ENCODE results near the gene ALDH1A1. TPM values are rescaled to one million over a fixed set of nuclear protein-coding genes. Genes with fewer than 3 reads are reported as not detected.

ALDH1A1 gene
- total RNA-seq, 1 experiment from 2014 or later, result 1.9 TPM

DNA sequence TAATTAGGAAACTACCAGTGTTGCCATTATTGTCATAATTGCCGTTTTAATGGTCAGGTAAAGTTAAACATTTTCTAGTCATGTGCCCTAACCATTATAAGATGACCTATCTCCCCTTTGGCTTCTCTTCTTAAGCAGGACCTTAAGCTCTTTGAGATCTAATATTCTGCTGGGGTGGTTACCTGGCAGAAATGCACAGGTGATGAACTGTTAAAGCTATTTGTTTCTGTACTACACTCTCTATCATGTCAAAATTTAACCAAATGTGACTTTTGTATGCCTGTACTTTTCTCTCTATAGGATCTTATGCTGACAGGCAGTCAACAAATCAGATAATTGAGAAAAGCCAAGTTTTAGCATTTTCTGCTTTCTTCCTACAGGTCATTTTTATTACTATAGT lies 23.3 kb downstream of the ALDH1A1 start:
- CTCF ChIA-PET, result interaction anchor here (2.1 to 2.5 kb wide), 2 partner anchors 73 to 85 kb away, joined by 6 to 15 read pairs; no protein-coding TSS in a partner anchor
- TF ChIP-seq ZNF219 (CRISPR knock-in tag; IDR thresholded peaks at IDR 0.05; ENCODE audit: borderline replicate concordance), result no peak
- no peak for TF ChIP-seq FOXP1 (CRISPR knock-in tag; IDR thresholded peaks at IDR 0.05; ENCODE audit: borderline replicate concordance)
- TF ChIP-seq, protein P1, sequence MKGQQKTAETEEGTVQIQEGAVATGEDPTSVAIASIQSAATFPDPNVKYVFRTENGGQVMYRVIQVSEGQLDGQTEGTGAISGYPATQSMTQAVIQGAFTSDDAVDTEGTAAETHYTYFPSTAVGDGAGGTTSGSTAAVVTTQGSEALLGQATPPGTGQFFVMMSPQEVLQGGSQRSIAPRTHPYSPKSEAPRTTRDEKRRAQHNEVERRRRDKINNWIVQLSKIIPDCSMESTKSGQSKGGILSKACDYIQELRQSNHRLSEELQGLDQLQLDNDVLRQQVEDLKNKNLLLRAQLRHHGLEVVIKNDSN (CRISPR knock-in tag; IDR thresholded peaks at IDR 0.05), result no peak
- TF ChIP-seq NFE2L1 (CRISPR knock-in tag; IDR thresholded peaks at IDR 0.05), result no peak
- no peak for TF ChIP-seq MXD4 (CRISPR knock-in tag; IDR thresholded peaks at IDR 0.05; ENCODE audit: borderline replicate concordance)
- no peak for TF ChIP-seq PRRX2 (CRISPR knock-in tag; IDR thresholded peaks at IDR 0.05)
- no peak for TF ChIP-seq FOXK1 (CRISPR knock-in tag; IDR thresholded peaks at IDR 0.05)
- no peak for TF ChIP-seq ETV6 (CRISPR knock-in tag; IDR thresholded peaks at IDR 0.05)
- TF ChIP-seq CREB1 (CRISPR knock-in tag; IDR thresholded peaks at IDR 0.05), result no peak
- no peak for TF ChIP-seq ZNF263 (CRISPR knock-in tag; IDR thresholded peaks at IDR 0.05; ENCODE audit: low read depth)
- TF ChIP-seq, protein P2, sequence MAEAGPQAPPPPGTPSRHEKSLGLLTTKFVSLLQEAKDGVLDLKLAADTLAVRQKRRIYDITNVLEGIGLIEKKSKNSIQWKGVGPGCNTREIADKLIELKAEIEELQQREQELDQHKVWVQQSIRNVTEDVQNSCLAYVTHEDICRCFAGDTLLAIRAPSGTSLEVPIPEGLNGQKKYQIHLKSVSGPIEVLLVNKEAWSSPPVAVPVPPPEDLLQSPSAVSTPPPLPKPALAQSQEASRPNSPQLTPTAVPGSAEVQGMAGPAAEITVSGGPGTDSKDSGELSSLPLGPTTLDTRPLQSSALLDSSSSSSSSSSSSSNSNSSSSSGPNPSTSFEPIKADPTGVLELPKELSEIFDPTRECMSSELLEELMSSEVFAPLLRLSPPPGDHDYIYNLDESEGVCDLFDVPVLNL (CRISPR knock-in tag; IDR thresholded peaks at IDR 0.05; ENCODE audit: borderline replicate concordance, low read depth), result no peak
- TF ChIP-seq NR3C1 (CRISPR knock-in tag; conservative IDR thresholded peaks at IDR 0.05; ENCODE audit: low read depth), result no peak
- TF ChIP-seq, protein P3, sequence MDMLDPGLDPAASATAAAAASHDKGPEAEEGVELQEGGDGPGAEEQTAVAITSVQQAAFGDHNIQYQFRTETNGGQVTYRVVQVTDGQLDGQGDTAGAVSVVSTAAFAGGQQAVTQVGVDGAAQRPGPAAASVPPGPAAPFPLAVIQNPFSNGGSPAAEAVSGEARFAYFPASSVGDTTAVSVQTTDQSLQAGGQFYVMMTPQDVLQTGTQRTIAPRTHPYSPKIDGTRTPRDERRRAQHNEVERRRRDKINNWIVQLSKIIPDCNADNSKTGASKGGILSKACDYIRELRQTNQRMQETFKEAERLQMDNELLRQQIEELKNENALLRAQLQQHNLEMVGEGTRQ (CRISPR knock-in tag; IDR thresholded peaks at IDR 0.05), result no peak
- no peak for TF ChIP-seq NFATC4 (CRISPR knock-in tag; IDR thresholded peaks at IDR 0.05)
- TF ChIP-seq, protein P4, sequence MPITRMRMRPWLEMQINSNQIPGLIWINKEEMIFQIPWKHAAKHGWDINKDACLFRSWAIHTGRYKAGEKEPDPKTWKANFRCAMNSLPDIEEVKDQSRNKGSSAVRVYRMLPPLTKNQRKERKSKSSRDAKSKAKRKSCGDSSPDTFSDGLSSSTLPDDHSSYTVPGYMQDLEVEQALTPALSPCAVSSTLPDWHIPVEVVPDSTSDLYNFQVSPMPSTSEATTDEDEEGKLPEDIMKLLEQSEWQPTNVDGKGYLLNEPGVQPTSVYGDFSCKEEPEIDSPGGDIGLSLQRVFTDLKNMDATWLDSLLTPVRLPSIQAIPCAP (CRISPR knock-in tag; IDR thresholded peaks at IDR 0.05), result no peak
- TF ChIP-seq, protein P5, sequence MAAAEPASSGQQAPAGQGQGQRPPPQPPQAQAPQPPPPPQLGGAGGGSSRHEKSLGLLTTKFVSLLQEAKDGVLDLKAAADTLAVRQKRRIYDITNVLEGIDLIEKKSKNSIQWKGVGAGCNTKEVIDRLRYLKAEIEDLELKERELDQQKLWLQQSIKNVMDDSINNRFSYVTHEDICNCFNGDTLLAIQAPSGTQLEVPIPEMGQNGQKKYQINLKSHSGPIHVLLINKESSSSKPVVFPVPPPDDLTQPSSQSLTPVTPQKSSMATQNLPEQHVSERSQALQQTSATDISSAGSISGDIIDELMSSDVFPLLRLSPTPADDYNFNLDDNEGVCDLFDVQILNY (CRISPR knock-in tag; IDR thresholded peaks at IDR 0.05), result no peak
- DNase-seq (ENCODE audit: low spot score) (no peak), ATAC-seq (no peak)
- no peak overlapping the region for H3K27ac Mint-ChIP-seq
- POLR2A ChIA-PET, result no interaction called here
- H3K4me1 Mint-ChIP-seq, result peaks cover 4% of the 10 kb centered on the region; the same call in 1 of the 2 replicates
- no peaks in the 10 kb centered on the region for H3K9me3 Mint-ChIP-seq
- H3K36me3 Mint-ChIP-seq, result no peaks in the 10 kb centered on the region
- H3K4me3 Mint-ChIP-seq, result no peak overlapping the region
- H3K27me3 Mint-ChIP-seq (ENCODE audit: low read depth), result no peaks in the 10 kb centered on the region

DNA sequence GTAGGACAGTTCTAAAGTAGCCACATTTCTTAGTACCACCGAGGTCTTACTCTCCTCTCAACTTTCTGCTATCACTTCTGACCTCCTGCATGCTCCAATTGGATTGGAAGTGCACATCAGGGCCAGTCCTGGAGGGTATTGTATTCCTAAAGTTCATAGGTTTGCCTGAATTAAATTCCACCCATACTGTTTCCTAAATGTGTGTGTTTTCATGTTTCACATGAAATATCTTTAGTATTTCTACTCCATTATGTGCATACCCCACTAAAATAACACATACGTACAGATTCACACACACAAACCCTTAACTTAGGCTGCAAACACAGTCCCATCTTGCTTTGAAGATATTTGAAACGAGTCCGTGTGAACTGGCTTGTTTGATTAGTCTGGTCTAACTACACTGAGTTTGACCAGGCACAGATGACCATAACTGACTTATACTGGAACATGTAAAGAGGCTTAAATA lies 24.8 kb downstream of the ALDH1A1 start:
- TF ChIP-seq JAZF1 (CRISPR knock-in tag; IDR thresholded peaks at IDR 0.05), result no peak
- no peak for TF ChIP-seq IRF2 (CRISPR knock-in tag; IDR thresholded peaks at IDR 0.05; ENCODE audit: borderline replicate concordance, low read depth)
- no peak for TF ChIP-seq GTF2I (CRISPR knock-in tag; conservative IDR thresholded peaks at IDR 0.05)
- TF ChIP-seq ZNF232 (CRISPR knock-in tag; IDR thresholded peaks at IDR 0.05), result no peak
- TF ChIP-seq, protein P5 (CRISPR knock-in tag; IDR thresholded peaks at IDR 0.05), result no peak
- TF ChIP-seq, protein P6, sequence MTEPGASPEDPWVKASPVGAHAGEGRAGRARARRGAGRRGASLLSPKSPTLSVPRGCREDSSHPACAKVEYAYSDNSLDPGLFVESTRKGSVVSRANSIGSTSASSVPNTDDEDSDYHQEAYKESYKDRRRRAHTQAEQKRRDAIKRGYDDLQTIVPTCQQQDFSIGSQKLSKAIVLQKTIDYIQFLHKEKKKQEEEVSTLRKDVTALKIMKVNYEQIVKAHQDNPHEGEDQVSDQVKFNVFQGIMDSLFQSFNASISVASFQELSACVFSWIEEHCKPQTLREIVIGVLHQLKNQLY (CRISPR knock-in tag; IDR thresholded peaks at IDR 0.05), result no peak
- TF ChIP-seq, protein P2 (CRISPR knock-in tag; IDR thresholded peaks at IDR 0.05; ENCODE audit: borderline replicate concordance, low read depth), result no peak
- no peak for TF ChIP-seq NR3C1 (CRISPR knock-in tag; conservative IDR thresholded peaks at IDR 0.05; ENCODE audit: low read depth)
- TF ChIP-seq, protein P7, sequence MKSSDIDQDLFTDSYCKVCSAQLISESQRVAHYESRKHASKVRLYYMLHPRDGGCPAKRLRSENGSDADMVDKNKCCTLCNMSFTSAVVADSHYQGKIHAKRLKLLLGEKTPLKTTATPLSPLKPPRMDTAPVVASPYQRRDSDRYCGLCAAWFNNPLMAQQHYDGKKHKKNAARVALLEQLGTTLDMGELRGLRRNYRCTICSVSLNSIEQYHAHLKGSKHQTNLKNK (CRISPR knock-in tag; IDR thresholded peaks at IDR 0.05), result no peak
- TF ChIP-seq, protein P8, sequence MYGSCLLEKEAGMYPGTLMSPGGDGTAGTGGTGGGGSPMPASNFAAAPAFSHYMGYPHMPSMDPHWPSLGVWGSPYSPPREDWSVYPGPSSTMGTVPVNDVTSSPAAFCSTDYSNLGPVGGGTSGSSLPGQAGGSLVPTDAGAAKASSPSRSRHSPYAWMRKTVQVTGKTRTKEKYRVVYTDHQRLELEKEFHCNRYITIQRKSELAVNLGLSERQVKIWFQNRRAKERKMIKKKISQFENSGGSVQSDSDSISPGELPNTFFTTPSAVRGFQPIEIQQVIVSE (CRISPR knock-in tag; IDR thresholded peaks at IDR 0.05; ENCODE audit: borderline replicate concordance), result no peak
- no peak for TF ChIP-seq ETV6 (CRISPR knock-in tag; IDR thresholded peaks at IDR 0.05)
- TF ChIP-seq OVOL2 (CRISPR knock-in tag; IDR thresholded peaks at IDR 0.05; ENCODE audit: borderline replicate concordance), result no peak
- TF ChIP-seq GRHL2 (CRISPR knock-in tag; IDR thresholded peaks at IDR 0.05; ENCODE audit: insufficient replicate concordance, severe bottlenecking), result no peak
- no peak for TF ChIP-seq SMAD3 (CRISPR knock-in tag; IDR thresholded peaks at IDR 0.05; ENCODE audit: borderline replicate concordance)
- TF ChIP-seq SOX15 (CRISPR knock-in tag; IDR thresholded peaks at IDR 0.05), result no peak
- ATAC-seq (no peak), DNase-seq (ENCODE audit: low spot score) (no peak)
- Mint-ChIP-seq H3K27ac (no peak overlapping the region), H3K4me3 (no peak overlapping the region), H3K9me3 (no peaks in the 10 kb centered on the region), H3K4me1 (peaks cover 4% of the 10 kb centered on the region; the same call in 1 of the 2 replicates), H3K27me3 (ENCODE audit: low read depth) (no peaks in the 10 kb centered on the region), H3K36me3 (no peaks in the 10 kb centered on the region)
- CTCF ChIA-PET, result no interaction called here
- POLR2A ChIA-PET, result no interaction called here
